GM13976 (cell line): ENCODE results near the gene JCHAIN.
"Not testable (repeated sequence)": the region's sequence is repeated elsewhere in the genome, so short reads cannot be mapped to it uniquely, and the experiment has no call there.

Experiments used
- DNase-seq: peaks from one replicate; pipeline ENCODE4 v3.0.0; 2012; ENCODE audit warnings: low spot score
- CTCF ChIP-seq: IDR thresholded peaks from 2 replicates; pipeline ENCODE4 v1.5.1; 2012; ENCODE audit warnings: borderline replicate concordance, mild to moderate bottlenecking; ENCODE audit not compliant: insufficient read depth; ENCODE audit errors: extremely low read depth, missing control alignments, control extremely low read depth
- in situ Hi-C: fragments of 300-500 bp; cut with MboI; formaldehyde crosslinking; loops from one replicate; pipeline ENCODE4 v1.12.0; 2022; ENCODE audit warnings: low sequenced_read_pairs, mixed read lengths, inconsistent platforms; ENCODE audit not compliant: unreplicated experiment

The JCHAIN gene

DNA sequence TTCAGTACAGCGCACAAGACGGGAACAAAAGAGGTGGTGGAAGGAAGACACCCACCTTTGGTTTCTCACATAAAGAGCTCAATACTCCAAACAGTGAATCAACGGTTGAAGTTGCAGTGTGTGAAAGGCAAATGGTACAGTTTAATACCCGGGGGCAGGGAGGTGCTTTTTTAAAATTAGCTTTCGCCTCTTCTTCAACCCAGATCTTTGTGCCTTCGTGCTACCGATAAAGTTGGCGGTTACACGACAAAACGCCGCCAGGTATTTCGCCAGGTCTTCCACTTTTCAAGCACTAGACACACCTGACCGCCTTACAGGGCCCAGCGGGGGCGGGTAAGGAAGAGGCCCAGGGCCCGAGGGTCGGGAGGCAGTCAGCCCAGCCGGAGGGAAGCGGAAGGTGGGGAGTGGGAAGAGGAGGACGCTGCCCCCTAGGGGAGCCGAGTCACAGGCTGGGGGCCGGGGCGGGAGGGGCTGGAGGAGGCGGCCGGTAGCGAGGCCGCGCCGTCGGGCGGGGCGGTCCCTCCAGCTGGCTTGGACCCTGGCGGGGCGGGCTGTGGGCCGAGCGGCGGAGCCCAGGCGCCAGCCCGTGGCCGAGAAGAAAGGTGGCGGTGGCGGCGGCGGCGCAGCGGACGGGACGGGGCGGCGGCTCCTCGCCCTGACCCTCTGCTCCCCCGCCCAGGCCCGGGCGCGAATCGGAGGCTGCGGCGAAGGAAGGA lies 38.1 kb upstream of the JCHAIN start:
- peak; percentile 85 for DNase-seq
- TF ChIP-seq CTCF: peak; percentile 34
- in situ Hi-C loops: no loop called here

- DNase-seq: no peak
- no peak for TF ChIP-seq CTCF
- in situ Hi-C loops: no loop called here
Measured at GRCh38 chr4:70703619-70704214, 37.4 kb upstream of the JCHAIN start.

DNA sequence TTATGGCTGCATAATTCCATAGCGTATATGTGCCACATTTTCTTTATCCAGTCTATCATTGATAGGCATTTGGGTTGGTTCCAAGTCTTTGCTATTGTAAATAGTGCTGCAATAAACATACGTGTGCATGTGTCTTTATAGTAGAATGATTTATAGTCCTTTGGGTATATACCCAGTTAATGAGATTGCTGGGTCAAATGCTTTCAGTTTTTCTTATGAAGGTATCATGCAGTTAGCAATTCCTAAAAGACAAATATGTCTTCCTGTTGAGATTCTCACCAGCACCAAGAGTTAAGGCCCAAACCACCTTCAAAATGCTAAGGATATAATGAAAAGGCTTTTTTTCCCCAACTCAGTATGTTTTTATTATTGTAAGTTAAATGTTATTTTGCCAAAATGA lies 36.3 kb upstream of the JCHAIN start:
- in situ Hi-C loops, DNase-seq: not testable (repeated sequence)

GRCh38 chr4:70701271-70701670 lies 35.0 kb upstream of the JCHAIN start:
- in situ Hi-C loops: no loop called here
- no peak for DNase-seq
- TF ChIP-seq CTCF: no peak

DNA sequence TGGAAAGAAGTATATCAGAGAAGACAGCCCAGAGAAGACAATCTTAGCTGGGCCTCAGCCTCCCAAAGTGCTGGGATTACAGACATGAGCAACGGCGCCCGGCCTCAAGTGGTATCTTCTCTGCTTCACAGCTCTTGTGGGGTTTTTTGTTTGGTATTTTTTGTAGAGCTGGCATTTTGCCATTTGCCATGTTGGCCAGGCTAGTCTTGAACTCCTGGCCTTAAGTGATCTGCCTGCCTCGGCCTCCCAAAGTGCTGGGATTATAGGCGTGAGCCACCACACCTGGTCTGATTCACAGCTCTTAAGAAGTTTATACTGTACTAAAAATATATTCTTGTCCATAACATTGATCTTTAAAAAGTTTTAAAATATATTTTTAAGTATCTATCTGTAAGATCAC lies 34.4 kb upstream of the JCHAIN start:
- in situ Hi-C loops: no loop called here
- no peak for TF ChIP-seq CTCF
- no peak for DNase-seq

- in situ Hi-C loops: not testable (repeated sequence)
Measured at GRCh38 chr4:70698435-70698834, 32.1 kb upstream of the JCHAIN start.

GRCh38 chr4:70694633-70695032 lies 28.3 kb upstream of the JCHAIN start:
- in situ Hi-C loops, DNase-seq: not testable (repeated sequence)

More at GRCh38 chr4:70698435-70698834, 32.1 kb upstream of the JCHAIN start:
- not testable (repeated sequence) for DNase-seq

- TF ChIP-seq CTCF: no peak
- in situ Hi-C loops: no loop called here
- DNase-seq: no peak
Measured at GRCh38 chr4:70691661-70692060, 25.4 kb upstream of the JCHAIN start.
